Bronchial epithelial cell (primary cell): ENCODE measurements around the gene MN1. TPM values are rescaled to one million over a fixed set of nuclear protein-coding genes. Genes with fewer than 3 reads are reported as not detected.

Experiments used
- DNase-seq: peaks from one replicate; pipeline ENCODE4 v3.0.0-alpha.2; 2010; ENCODE audit warnings: low read depth
- FAIRE-seq: peaks from 2 replicates; lab custom pipeline; 2011; peaks lifted over from hg19 to GRCh38; lab: Jason Lieb, UNC
- H3K27me3 ChIP-seq: 2 replicates; pipeline ENCODE4 v1.5.1; 2011; ENCODE audit warnings: low read length; ENCODE audit not compliant: control insufficient read depth, insufficient read depth
- H3K36me3 ChIP-seq: 2 replicates; pipeline ENCODE4 v1.5.1; 2011; ENCODE audit warnings: low read length; ENCODE audit not compliant: control insufficient read depth, insufficient read depth
- H3K4me3 ChIP-seq: 2 replicates; pipeline ENCODE4 v1.5.1; 2011; ENCODE audit warnings: mild to moderate bottlenecking, low read depth, low read length, control low read depth
- CTCF ChIP-seq: IDR thresholded peaks from 2 replicates; pipeline ENCODE4 v1.5.1; 2011; ENCODE audit warnings: mild to moderate bottlenecking, moderate library complexity, low read length, control low read depth, inconsistent platforms; ENCODE audit not compliant: insufficient read depth, severe bottlenecking
- total RNA-seq: library from RNA; depleted of rRNA; stranded (reverse); fragments of >200 nt; gene quantifications from 2 replicates; pipeline ENCODE4 v1.2.1, GENCODE V29; 2014

The MN1 gene
- total RNA-seq, 1 donor from 2014 or later: 1.3 TPM

DNA sequence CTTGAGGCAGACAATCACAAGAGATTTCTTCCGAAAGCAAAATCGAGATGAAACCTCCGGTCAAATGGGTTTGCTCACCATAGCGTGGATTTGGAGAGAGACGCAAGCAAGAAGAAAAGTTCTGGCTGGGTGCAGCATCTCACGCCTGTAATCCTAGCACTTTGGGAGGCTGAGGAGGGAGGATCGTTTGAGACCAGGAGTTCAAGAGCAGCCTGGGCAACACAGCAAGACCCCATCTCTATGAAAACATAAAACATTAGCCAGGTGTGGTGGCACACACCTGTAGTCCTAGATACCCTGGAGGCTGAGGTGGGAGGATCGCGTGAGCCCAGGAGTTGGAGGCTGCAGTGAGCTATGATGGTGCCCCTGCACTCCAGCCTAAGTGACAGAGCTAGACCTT, 24.4 kb downstream of the MN1 start:
- no peaks in the 10 kb centered on the region for H3K27me3 ChIP-seq
- peaks cover 4% of the 10 kb centered on the region for H3K36me3 ChIP-seq
- FAIRE-seq (no peak), DNase-seq (no peak)
- H3K4me3 ChIP-seq: no peak overlapping the region
- TF ChIP-seq CTCF: no peak

DNA sequence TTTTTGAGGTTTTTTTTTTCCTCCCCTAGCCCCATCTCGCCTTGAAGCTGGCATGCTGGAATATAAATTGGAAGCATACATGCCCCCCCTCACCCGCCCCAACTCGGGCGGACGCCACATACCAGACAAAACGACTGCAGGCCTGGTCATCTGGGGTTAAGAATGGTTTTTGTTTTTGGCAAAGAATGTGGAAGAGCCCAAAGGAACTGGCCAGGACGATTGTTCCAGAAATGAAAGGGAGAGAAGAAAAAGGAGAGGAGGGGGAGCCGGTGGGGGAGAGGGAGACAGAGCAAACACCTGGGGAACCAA, 25.0 kb downstream of the MN1 start:
- peaks cover 4% of the 10 kb centered on the region for H3K36me3 ChIP-seq
- no peak for TF ChIP-seq CTCF
- FAIRE-seq (no peak), DNase-seq (no peak)
- no peaks in the 10 kb centered on the region for H3K27me3 ChIP-seq
- no peak overlapping the region for H3K4me3 ChIP-seq

GRCh38 chr22:27775758-27776649, 25.6 kb downstream of the MN1 start:
- no peak for TF ChIP-seq CTCF
- Histone ChIP-seq H3K36me3 (peaks cover 4% of the 10 kb centered on the region), H3K4me3 (no peak overlapping the region), H3K27me3 (no peaks in the 10 kb centered on the region)
- FAIRE-seq (no peak), DNase-seq (no peak)

GRCh38 chr22:27775087-27775698, 26.4 kb downstream of the MN1 start:
- DNase-seq (no peak), FAIRE-seq (peak; percentile 89)
- Histone ChIP-seq H3K36me3 (peaks cover 4% of the 10 kb centered on the region), H3K4me3 (no peak overlapping the region), H3K27me3 (no peaks in the 10 kb centered on the region)
- TF ChIP-seq CTCF: no peak

GRCh38 chr22:27774200-27774599, 27.4 kb downstream of the MN1 start:
- DNase-seq: no peak

More at GRCh38 chr22:27774200-27774599, 27.4 kb downstream of the MN1 start:
- Histone ChIP-seq H3K4me3 (no peak overlapping the region), H3K27me3 (no peaks in the 10 kb centered on the region), H3K36me3 (peaks cover 4% of the 10 kb centered on the region)
- no peak for TF ChIP-seq CTCF
- no peak for FAIRE-seq
